HG03460 (cell line): ENCODE measurements around the gene PIN4.
A peak's percentile ranks its signal among the peaks of the same experiment; 100 is the strongest.
"Not testable (repeated sequence)": the region's sequence is repeated elsewhere in the genome, so short reads cannot be mapped to it uniquely, and the experiment has no call there.

Experiments
- ATAC-seq: cut with Tn5 transposase; IDR thresholded peaks from one replicate; pipeline ENCODE4 v1.9.1; 2021; ENCODE audit not compliant: unreplicated experiment

The PIN4 gene

DNA sequence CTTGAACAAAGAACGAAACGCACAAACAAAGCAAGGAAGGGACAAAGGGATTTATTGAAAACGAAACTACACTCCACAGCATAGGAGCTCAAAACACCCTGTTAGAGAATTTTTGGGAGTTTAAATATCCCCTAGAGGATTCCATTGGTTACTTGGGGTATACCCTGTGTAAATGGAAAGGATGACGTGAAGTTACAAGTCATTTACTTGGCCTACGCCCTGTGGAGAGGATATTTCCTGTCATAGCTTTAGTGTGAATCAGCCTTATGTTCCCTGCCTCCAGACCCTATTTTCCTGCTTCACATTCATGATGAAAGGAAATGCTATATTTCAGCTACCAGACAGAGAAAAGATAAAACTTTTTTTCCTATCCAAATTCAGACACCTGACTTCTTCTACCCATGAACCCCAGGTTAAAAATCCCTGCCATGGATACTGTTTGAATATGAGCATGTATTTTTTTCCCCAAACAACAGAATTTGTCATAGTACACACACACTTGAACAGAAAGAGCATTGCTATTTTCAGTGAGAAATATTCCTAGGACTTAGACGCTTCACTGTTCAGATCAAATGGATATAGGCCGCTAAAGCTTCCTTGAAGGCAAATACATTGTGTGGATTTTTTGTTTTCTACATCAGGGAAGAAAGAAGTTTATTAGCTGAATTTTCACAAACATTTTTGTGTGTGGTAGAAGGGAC lies 20.4 kb downstream of the PIN4 start:
- no peak for ATAC-seq

DNA sequence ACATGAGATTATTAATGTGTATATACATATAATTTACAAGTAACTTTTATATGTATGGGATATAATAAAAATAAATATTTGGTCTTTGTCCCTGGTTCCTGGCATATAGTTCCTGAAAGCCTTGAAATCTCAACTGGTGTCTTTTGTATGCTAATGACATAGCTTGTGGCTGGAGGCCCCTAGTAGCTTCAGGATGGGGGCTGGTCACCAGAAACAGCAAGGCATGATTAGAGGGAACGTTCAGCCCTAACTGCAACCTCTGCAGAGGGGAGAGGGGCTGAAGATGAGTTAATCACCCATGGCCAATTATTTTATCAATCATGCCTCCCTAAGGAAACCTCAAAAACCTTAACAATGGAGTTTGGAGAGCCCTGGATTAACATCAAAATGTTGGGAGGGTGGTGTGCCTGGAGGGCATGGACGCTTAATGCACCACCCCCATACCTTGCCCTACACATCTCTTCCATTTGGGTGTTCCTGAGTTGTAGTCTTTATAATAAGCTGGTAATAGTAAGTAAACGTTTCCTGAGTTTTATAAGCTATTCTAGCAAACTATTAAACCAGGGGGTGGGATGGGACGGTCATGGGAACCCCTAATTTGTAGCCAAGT lies 21.3 kb downstream of the PIN4 start:
- no peak for ATAC-seq

DNA sequence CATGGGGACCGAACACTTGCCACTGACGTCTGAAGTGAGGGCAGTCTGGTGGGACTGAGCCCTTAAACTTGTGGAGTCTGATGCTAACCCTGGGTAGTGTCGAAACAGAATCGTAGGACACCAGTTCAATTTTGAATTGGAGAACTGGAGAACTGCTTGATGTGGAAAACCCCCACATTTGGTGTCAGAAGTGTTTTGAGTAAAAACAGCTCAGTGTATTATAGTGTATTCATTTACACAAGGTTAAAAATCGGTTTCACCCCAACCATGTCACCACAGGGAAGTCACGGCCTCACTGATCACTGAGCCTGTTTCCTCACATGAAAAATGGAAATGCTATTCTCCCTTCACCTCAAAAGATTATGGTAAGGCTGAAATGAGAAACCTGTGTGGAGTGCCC lies 21.9 kb downstream of the PIN4 start:
- no peak for ATAC-seq

DNA sequence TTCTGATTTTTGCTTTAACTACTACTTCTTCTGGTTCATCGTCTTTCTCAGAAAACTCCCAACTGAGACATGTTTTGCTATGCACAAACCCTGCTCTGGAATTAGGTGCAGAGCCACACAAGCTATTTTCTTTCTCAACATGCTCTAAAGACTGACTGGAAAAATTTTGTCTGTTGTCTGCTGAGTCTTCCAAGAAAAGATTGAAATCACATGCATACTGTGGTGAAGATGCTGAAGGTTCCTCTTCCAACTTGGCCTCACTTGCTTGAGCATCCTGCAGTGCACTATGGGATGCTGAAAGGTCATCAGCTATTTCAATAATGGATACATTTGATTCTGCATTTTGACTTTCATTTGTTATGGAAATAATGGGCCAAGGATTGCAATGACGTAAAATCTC lies 24.1 kb downstream of the PIN4 start:
- ATAC-seq = no peak

DNA sequence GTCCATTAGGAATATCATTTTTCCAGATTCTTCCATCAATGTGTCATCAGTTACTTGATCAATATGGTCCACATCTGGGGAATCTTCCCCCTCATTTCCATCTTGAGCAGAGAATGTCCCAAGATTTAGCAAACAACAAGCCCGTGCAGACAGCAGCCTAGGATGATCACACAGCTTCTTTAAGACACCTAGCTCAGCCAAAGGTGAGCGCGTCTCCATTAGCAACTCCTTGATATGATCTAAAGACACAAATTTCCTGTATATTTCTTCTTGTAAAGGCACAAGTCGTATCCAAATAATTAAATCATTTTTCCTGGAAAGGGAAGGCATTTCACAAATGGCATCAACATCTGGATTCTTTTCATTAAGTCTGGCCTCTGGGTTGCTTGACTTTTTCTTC lies 25.8 kb downstream of the PIN4 start:
- ATAC-seq = no peak

DNA sequence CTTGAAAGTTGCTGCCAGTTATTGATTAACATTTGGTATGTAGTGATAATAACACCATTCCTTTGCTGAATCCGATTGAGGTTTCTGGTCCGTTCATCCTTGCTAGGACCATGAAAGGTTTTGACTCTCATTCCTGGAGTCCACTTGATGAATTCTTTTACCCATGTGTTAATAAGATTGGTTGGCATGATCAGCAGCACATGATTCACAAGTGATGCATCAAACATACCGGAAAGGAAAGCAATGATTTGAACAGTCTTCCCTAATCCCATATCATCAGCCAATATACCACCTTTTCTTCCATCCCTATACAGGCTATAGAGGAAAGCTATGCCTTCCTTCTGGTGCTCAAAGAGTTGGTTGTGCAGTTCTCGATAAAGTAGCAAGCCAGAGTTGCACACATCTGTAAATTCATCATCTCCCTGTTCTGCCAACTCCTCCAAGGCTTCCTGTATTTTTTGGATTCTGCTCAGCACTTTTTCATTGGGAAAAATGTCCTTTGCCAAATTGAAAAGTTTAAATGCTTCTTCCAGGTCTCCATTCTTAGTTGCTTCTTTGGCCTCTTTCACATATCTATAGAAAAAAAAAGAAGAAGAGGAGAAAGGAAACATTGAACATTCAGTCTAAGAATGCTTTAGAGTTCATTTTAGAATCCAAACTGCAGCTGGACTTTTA lies 26.7 kb downstream of the PIN4 start:
- no peak for ATAC-seq

DNA sequence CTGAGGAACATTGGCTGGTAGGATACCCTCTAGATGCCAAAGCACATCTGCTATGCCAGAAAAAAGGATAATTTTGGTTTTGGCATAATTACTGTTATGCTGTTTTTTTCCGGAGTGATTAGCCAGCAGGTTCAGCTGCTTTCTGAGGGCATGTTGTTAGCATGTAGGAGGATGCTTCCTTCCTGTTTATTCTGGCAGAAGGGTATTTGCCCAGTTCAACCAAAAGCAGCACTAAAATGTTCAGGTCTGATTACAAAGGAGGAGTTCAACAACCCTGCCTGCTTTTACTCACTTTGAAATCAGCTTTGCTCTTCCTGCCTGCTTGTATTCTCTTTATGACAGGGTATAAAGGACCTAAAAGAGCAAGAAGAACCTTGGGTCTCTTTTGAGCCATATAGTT lies 35.4 kb downstream of the PIN4 start:
- no peak for ATAC-seq

DNA sequence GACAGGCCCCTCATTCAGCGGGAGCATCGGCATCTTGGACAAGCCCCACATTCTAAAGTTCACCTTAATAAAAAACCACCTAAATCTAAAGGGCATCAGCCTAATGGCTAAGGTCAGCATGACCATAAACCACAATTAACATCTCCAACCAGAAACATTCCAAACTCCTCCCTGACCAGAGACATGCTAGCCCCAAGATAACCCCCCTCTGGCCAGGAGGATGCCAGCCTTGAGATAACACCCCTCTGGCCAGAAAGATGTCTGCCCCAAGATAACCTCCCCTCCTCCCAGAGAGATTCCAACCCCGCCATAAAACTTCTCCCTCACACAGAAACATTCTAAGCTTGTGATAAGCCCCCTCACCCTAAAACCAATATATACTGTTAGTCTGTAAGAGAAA lies 38.8 kb downstream of the PIN4 start:
- ATAC-seq = not testable (repeated sequence)

DNA sequence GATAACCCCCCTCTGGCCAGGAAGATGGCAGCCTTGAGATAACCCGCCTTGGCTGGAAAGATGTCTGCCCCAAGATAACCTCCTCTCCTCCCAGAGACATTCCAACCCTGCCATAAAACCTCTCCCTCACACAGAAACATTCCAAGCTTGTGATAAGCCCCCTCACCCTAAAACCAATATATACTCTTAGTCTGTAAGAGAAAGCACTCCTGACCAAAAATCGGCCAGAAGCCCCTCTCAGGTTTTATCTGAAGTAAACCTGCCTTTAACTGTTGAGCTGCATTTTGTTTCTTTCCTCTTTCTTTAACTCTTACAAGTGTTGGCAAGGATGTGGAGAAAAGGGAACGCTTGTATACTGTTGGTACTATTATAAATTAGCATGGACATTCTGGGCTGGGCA lies 48.7 kb downstream of the PIN4 start:
- ATAC-seq = no peak

DNA sequence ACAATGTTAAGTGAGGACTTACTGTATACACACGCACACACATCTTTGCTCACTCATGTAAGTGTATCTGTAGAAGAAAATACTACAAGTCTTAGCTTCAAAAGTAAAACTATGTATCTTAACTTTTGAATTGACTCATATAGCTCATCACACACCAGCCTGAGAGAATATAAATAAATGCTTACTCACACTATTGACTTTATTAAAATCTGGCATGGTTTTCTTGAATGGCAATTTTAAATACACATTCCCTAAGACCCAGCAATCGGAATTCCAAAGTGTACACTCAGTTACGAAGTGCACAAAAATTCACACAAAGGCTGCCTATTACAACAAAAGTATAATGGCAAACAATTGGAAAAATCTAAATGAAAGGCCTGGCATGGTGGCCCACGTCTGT lies 55.3 kb downstream of the PIN4 start:
- ATAC-seq = no peak

DNA sequence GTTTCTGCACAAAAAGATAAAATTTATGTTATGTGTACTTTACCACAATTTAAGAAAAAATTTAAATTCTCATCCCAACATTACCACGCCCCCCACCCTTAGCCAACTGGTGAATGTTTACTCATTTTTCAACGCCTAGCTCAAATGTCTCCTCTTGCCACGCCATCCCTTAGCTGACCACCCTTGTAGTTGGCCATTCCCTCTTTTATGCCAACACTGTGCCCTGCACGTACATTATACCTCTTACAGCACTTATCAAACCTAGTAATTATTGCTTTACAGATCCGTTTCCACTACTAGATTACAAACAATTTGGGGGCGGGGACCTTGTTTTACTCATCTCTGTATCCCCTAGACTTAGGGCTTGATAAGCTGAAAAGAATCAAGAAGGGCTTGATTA lies 56.6 kb downstream of the PIN4 start:
- ATAC-seq = no peak

DNA sequence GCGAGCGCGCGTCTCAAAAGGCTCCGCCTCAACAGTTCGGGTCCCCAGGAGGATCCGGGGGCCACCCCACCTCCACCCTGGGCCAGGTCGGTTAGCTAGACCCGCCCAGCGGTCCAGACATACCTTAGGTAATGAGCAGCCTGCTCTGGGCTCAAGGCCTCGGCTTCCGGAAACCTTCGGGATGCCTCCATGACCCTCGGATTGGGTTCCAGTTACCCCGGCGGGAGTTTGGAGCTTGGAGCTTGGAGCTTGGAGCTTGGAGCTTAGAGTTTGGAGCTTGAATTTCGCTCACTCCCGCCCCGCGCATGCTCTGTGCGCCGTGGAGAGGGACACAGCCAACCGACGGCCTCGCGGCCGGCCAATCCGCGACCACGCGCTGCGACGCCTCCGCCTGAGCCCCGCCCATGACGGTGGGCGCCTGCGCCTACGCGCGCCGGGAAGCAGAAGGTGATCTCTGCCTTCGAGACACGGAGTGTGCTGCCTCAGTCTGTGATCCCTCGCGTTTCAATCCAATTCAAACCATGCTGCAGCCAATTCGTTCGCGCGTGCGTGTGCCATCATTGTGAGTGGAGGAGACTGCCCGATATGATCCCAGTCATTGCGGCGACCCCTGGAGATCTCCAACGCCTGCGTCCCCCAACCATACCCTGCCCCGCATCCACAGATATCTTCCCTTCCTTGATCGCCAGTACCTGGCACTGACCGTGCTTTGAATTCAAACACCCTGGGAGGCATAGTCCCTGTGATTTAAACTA lies 57.3 kb downstream of the PIN4 start, which contains the start of gene ERCC6L:
TSS of gene ERCC6L (minus strand) at position 307 of the 755 bp plus-strand sequence. CDS start at position 191, 116 bp downstream.
- ATAC-seq = peak; percentile 99

DNA sequence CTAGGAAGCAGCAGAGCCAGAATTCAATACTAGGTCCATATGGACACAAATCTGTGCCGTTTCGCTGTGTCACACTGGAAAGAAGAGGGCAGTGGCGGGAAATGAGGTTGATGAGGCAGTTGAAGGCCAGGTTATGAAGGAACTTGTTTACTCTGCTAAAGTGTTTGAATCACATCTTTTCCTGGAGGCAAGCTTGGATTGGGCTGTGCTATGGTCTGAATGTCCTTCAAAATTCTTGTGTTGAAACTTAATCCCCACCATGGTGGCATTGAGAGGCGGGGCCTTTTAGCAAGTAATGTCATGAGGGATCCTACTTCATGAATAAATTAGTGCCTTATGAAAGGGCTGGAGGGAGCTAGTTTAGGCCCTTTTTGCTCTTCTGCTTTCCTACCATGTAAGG lies 59.4 kb downstream of the PIN4 start:
- ATAC-seq = no peak

DNA sequence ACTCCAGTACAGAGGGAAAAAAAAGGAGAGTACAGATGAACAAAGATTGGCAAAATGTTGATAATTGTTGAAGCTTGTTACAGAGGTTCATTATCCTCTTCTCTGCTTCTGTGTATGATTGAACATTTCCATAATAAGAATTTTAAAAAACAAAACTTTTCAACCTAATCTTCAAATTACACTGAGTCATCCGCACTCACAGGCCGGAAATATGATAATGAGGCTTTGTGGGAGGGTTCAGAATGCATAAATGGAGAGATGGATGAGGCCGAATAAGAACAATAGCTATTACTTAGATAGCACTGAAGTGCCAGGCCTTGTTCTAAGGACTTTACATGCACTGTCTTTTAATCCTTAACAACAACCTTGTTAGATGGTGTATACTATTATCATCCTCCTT lies 61.9 kb downstream of the PIN4 start:
- ATAC-seq = no peak

DNA sequence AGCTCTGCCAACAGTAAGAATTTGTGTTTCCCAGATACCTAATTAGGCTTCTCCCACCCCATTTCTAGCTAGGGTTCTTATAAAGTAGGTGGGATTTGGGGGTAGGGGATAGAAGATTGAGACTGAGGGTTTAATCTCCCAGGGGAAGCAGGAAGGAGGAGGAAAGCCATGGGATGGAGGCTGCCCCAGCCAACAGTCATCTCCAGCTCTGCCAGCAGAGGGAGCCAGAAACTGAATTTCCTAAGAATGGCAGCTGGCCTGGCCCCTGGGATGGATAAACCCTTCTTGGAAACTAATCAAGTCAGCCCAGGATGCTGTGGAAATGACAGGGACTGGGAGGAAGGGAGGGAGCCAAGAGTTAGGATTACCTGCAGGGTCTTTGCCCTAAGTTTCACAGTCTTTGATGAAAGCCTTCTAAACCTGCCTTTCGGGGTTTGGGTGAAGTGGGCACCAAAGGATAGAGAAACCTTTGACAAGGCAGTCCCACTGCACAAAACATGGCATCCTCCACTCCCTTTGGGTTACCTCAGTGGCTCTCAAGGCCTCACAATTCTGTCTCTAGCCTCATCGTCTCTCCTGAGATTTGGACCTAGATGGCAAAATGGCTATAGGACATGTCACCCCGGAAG lies 64.0 kb downstream of the PIN4 start:
- ATAC-seq = no peak

DNA sequence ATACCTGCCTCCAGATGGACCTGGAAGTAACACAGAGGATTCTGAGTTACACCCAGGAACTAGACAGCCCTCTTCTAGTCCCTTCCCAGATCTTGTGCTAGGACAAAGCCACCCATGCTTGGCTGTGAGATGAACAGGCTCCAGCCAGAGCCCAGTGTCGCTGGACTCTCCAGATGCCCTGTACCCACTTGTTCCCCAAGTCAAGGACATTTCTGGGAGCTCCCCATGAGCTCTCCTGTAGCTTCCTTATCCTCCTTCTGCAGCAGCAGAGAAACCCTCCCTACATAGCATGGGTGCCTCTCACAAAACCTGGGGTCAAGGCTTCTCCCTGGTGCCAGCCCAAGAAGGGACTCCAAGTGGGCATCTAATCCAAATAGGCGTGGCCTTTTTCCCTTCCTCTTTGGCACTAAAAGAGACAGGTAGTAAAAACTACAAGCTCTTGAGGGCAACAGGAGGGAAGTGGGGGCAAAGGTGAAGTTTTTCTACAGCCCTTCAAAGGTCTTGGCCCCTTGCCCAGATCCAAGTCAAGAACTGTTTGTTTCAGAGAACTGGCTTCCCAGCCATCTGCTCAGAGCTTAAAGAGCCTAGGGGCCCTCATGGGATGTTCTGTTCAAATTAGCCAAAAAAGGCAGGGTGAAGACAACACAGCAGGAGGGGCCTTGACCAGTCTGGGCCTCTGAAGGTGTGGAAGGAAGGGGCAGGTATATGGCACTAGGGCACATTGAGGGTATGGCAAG lies 65.8 kb downstream of the PIN4 start:
- ATAC-seq = no peak
